ENCODE data around the gene KLRF2.
A peak's percentile ranks its signal among the peaks of the same experiment; 100 is the strongest.

The KLRF2 gene

GRCh38 chr12:9888665-9889273, 7.5 kb downstream of the KLRF2 start:
- no peak for DNase-seq

GRCh38 chr12:9895215-9895971, 14.1 kb downstream of the KLRF2 start:
- peak; percentile 66 for DNase-seq

GRCh38 chr12:9897535-9897934, 16.2 kb downstream of the KLRF2 start:
- DNase-seq, result no peak

- DNase-seq, result no peak
These were observed 17.9 kb downstream of the KLRF2 start for GRCh38 chr12:9899209-9899608.

GRCh38 chr12:9900930-9901329, 19.6 kb downstream of the KLRF2 start:
- no peak for DNase-seq

- peak; percentile 15 for DNase-seq
These were observed 21.4 kb downstream of the KLRF2 start for GRCh38 chr12:9902539-9903228.

GRCh38 chr12:9906873-9907272, 25.6 kb downstream of the KLRF2 start:
- DNase-seq, result peak; percentile 14

GRCh38 chr12:9907769-9908168, 26.5 kb downstream of the KLRF2 start:
- DNase-seq, result no peak

- DNase-seq, result no peak
These were observed 27.1 kb downstream of the KLRF2 start for GRCh38 chr12:9908350-9908749.

GRCh38 chr12:9909724-9910123, 28.4 kb downstream of the KLRF2 start:
- no peak for DNase-seq

- DNase-seq, result peak; percentile 31
These were observed 29.6 kb downstream of the KLRF2 start for GRCh38 chr12:9910716-9911421.

- no peak for DNase-seq
These were observed 30.4 kb downstream of the KLRF2 start for GRCh38 chr12:9911708-9912107.

GRCh38 chr12:9919443-9919842, 38.2 kb downstream of the KLRF2 start:
- DNase-seq, result no peak

- DNase-seq, result no peak
These were observed 39.2 kb downstream of the KLRF2 start for GRCh38 chr12:9920451-9920850.

GRCh38 chr12:9922429-9922828, 41.1 kb downstream of the KLRF2 start:
- no peak for DNase-seq

GRCh38 chr12:9925705-9926393, 44.6 kb downstream of the KLRF2 start:
- peak; percentile 77 for DNase-seq

- DNase-seq, result no peak
These were observed 45.6 kb downstream of the KLRF2 start for GRCh38 chr12:9926876-9927275.

- DNase-seq, result no peak
These were observed 47.3 kb downstream of the KLRF2 start for GRCh38 chr12:9928607-9929006.

- DNase-seq, result no peak
These were observed 50.0 kb downstream of the KLRF2 start for GRCh38 chr12:9931245-9931644.

GRCh38 chr12:9932270-9932669, 51.0 kb downstream of the KLRF2 start, which contains the start of gene CLEC2A:
CLEC2A (minus strand) TSS chr12:9932370; CDS start chr12:9932329, 41 bp downstream.
- no peak for DNase-seq

GRCh38 chr12:9933958-9934357, 52.7 kb downstream of the KLRF2 start:
- DNase-seq, result no peak

GRCh38 chr12:9935026-9935425, 53.7 kb downstream of the KLRF2 start:
- DNase-seq, result no peak

GRCh38 chr12:9936591-9936990, 55.3 kb downstream of the KLRF2 start:
- DNase-seq, result no peak

Measured in hematopoietic multipotent progenitor cell treated with erythropoietin and hydrocortisone succinate and interleukin-3 and kit ligand, for 6 days (in vitro differentiated cells).